Left lung (tissue), 10 donors: Measurements from ENCODE around the gene ROBO1. TPM values are rescaled to one million over a fixed set of nuclear protein-coding genes. Genes with fewer than 3 reads are reported as not detected.

Experiments used
- ATAC-seq: fragments of 200-7000 bp; cut with Tn5 transposase; one replicate; pipeline ENCODE4 v1.9.1; 2020; ENCODE audit warnings: moderate library complexity
- DNase-seq, 4 donors: peaks; one replicate each; pipeline ENCODE4 v3.0.0-alpha.2; 2013 to 2020
- H3K27ac ChIP-seq, 2 donors: fragments of 200-600 bp; sonication (generic) in 1 of 2; one replicate each; pipeline versions ENCODE4 v1.5.0 to v1.8.0; 2020 to 2021
- H3K27me3 ChIP-seq, 2 donors: fragments of 200-600 bp; sonication (generic) in 1 of 2; one replicate each; pipeline versions ENCODE4 v1.5.0 to v1.8.0; 2020 to 2021
- H3K36me3 ChIP-seq, 2 donors: fragments of 200-600 bp; sonication (generic) in 1 of 2; one replicate each; pipeline versions ENCODE4 v1.5.0 to v1.8.0; 2020 to 2021
- H3K4me1 ChIP-seq, 2 donors: fragments of 200-600 bp; one replicate each; pipeline ENCODE4 v1.8.0; 2021
- H3K4me3 ChIP-seq, 2 donors: fragments of 200-600 bp; sonication (generic) in 1 of 2; one replicate each; pipeline versions ENCODE4 v1.5.0 to v1.8.0; 2020 to 2021; ENCODE audit warnings: mild to moderate bottlenecking in 1 of 2
- H3K9me3 ChIP-seq, 2 donors: fragments of 200-600 bp; sonication (generic) in 1 of 2; one replicate each; pipeline versions ENCODE4 v1.5.0 to v1.8.0; 2020 to 2021
- CTCF ChIP-seq, 2 donors: fragments of 200-600 bp; sonication (generic) in 1 of 2; IDR thresholded peaks; one replicate each; pipeline versions ENCODE4 v1.5.0 to v1.8.0; 2021; ENCODE audit warnings: antibody characterized with exemption in 2 of 2
- intact Hi-C, 2 donors: fragments of 100-400 bp; cut with DNase I; formaldehyde crosslinking; loops; one replicate each; pipeline versions ENCODE4 v1.11.2 to v1.14.2; 2022
- polyA plus RNA-seq, 6 donors: library from polyadenylated mRNA; unstranded; fragments of 120-200 nt; gene quantifications; one replicate each; pipeline ENCODE4 v1.2.1, GENCODE V29; 2013; ENCODE audit not compliant: insufficient read length in 6 of 6
- total RNA-seq, 2 donors: library from RNA; stranded (reverse); fragmentation: NEBNext Ultra II Directional; extraction: Animal tissue kit (Norgen Biotek cat#: 25700); gene quantifications; one replicate each; pipeline ENCODE4 v1.2.1, GENCODE V29; 2021
- donor health status: DM: no; HTN: yes; CAD: no.
- donor health status: DM: no; HTN: no; CAD: no.

Gene ROBO1
- total and polyA plus RNA-seq, 8 donors: 20.3 to 134 (median 102) TPM

GRCh38 chr3:79380581-79380980, 387.2 kb downstream of the ROBO1 start:
- Histone ChIP-seq H3K27me3 (no peaks in the 10 kb centered on the region), H3K9me3 (no peaks in the 10 kb centered on the region), H3K27ac (no peak overlapping the region), H3K36me3 (no peaks in the 10 kb centered on the region), H3K4me3 (no peak overlapping the region), H3K4me1 (no peaks in the 10 kb centered on the region)
- no peak for TF ChIP-seq CTCF (IDR thresholded peaks at IDR 0.05)
- DNase-seq: no peak
- no peak for ATAC-seq
- intact Hi-C loops: no loop called here

DNA sequence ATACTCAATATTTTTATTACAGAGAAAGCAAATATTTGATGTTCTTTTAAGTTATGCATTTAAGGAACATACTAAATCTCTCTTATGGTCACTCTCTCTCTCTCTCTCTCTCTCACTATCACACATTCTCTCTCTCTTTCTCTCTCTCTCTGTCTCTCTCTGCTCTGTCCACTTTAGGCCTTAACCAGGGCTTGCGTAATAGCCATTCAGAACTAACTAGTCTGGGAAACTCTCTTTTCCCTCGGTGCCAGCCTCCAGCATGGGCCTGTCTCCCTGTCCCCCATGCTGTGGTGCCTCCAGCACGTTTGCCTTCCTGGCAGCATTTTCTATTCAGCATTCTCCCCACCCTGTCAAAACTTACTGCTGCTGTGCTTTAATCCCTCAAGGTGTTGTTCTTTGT, 389.7 kb downstream of the ROBO1 start:
- no peaks in the 10 kb centered on the region for H3K36me3 ChIP-seq
- no peak for ATAC-seq
- no peak for TF ChIP-seq CTCF (IDR thresholded peaks at IDR 0.05)

GRCh38 chr3:79369306-79369705, 398.5 kb downstream of the ROBO1 start:
- intact Hi-C loops: no loop called here
- ATAC-seq (no peak), DNase-seq (peak in 1 of 4 donors; percentile 13)
- Histone ChIP-seq H3K27me3 (no peaks in the 10 kb centered on the region), H3K4me1 (no peaks in the 10 kb centered on the region), H3K4me3 (no peak overlapping the region), H3K36me3 (no peaks in the 10 kb centered on the region), H3K9me3 (no peaks in the 10 kb centered on the region), H3K27ac (no peak overlapping the region)
- TF ChIP-seq CTCF (IDR thresholded peaks at IDR 0.05): no peak

More for the DNA sequence above, 389.7 kb downstream of the ROBO1 start:
- Histone ChIP-seq H3K27me3 (no peaks in the 10 kb centered on the region), H3K27ac (no peak overlapping the region), H3K4me3 (no peak overlapping the region), H3K4me1 (no peaks in the 10 kb centered on the region), H3K9me3 (no peaks in the 10 kb centered on the region)
- no peak for DNase-seq
- intact Hi-C loops: no loop called here

GRCh38 chr3:79368403-79368802, 399.4 kb downstream of the ROBO1 start:
- DNase-seq: peak in 1 of 4 donors; percentile 22
- Histone ChIP-seq H3K36me3 (no peaks in the 10 kb centered on the region), H3K4me3 (no peak overlapping the region), H3K27me3 (no peaks in the 10 kb centered on the region), H3K9me3 (no peaks in the 10 kb centered on the region), H3K27ac (no peak overlapping the region), H3K4me1 (no peaks in the 10 kb centered on the region)
- intact Hi-C loops: no loop called here
- peak; percentile 67 for ATAC-seq
- TF ChIP-seq CTCF (IDR thresholded peaks at IDR 0.05): no peak

DNA sequence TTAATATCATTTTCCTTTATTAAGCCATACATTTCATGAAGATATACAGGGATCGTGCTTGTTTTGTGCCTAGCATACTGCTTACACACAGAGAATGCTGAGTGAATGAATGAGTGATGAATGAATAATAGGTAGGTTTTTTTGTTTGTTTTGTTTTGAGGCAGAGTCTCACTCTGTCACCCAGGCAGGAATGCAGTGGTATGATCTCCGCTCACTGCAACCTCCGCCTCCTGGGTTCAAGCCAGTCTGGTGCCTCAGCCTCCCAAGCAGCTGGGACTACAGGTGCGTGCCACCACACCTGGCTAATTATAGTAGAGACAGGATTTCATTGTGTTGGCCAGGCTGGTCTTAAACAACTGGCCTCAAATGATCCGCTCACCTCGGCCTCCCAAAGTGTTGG, 400.0 kb downstream of the ROBO1 start:
- H3K36me3 ChIP-seq: no peaks in the 10 kb centered on the region
- no peaks in the 10 kb centered on the region for H3K9me3 ChIP-seq
- H3K4me1 ChIP-seq: no peaks in the 10 kb centered on the region
- no peak for TF ChIP-seq CTCF (IDR thresholded peaks at IDR 0.05)
- H3K27ac ChIP-seq: no peak overlapping the region
- H3K27me3 ChIP-seq: no peaks in the 10 kb centered on the region
- no peak overlapping the region for H3K4me3 ChIP-seq
- ATAC-seq (no peak), DNase-seq (no peak)
- intact Hi-C loops: no loop called here
